GM19239 (cell line): ENCODE results near the gene CFAP57.

Experiments
- DNase-seq: peaks from one replicate; pipeline ENCODE4 v3.0.0; 2011; ENCODE audit warnings: low spot score; ENCODE audit not compliant: insufficient read length
- FAIRE-seq: peaks from 2 replicates; lab custom pipeline; 2011; peaks lifted over from hg19 to GRCh38; lab: Jason Lieb, UNC

The CFAP57 gene

DNA sequence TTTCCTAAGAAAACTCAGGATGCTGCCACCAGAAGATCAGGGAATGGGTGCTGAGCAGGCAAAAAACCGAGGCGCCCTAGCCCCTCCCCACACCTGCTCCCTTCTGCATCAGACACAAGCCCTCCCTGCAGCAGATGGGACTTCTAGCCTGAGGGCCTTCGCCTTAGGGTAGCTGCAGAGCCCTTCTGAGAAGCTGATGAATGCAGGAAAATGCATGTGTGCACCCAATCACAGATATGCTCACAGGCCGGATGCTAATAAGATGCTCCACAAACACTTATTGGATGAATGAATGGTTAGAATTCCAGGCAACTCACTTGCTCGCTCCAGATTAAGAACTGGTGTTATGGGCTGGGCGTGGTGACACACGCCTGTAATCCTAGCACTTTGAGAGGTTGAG lies 120.1 kb downstream of the CFAP57 start:
- no peak for DNase-seq
- FAIRE-seq: no peak

DNA sequence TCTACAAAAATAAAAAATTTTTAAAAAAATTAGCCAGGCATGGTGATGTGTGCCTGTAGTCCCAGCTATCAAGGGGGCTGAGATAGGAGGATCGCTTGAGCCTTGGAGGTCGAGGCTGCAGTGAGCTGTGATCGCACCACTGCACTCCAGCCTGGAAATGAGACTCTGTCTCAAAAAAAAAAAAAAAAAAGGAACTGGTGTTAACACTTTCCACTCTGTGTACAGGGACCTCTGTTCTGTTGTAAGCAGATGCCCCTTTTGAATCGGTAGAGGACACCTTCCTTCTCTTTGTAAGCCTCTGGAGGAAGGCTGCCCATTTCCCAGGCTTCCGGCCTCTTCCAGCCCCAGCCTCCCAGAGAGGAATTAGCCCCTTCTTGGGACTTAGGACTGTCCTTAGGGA lies 120.5 kb downstream of the CFAP57 start:
- DNase-seq: no peak
- FAIRE-seq: no peak

DNA sequence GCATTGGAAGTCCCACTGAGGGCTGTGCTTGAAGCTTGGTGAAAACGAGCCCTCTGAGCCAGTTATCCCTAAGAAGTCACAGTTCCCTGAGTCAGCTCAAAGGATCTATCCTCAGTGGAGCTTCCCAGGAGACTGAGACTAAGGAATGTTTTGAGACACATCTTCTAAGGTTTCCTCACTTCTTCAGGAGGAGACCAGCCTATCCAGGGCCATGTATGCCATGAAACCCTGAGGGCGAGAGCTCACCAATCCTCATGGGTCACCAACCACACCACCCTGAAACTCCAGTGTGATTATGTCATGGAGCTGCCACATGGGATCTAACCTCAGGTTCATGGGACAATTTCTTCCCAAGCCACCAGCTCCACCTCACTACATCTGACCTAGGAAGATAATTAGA lies 121.0 kb downstream of the CFAP57 start:
- DNase-seq: no peak
- no peak for FAIRE-seq

DNA sequence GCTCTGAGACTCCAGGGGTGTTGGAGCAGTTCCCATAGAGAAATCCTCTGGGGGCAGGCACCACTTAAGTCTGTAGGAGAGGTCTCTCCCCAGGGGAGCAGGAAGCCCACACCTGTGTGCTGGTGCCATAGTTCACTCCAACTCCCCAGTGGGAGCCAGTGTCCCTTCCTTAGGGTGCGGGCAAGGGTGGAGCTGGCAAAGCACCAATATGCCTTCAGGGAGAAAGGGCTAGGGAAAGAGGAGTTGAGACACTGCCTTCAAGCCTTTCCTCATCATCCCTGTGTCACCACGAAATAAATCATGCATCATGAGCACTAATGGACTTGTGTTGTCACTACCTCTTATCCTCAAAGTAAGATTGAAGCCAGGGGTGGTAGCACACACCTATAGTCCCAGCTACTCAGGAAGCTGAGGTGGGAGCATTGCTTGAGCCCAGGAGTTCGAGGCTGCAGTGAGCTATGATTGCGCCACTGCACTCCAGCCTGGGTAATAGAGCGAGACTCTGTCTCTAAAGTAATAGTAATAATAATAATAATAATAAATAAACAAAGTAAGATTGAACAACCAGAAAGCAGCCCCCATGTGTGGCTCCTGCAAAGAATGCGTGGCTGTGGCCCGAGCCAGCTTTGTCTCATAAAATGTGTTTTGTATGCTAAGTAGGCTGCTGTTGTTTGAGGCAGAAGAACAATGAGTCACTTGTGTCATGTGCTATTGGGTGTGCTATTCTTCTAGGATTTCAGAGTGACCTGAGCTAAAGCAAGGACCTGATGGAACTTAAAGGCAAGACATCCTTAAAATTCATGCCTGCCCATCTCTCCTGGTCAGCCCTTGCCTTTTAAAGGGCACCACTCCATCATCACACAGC lies 122.0 kb downstream of the CFAP57 start:
- DNase-seq (no peak), FAIRE-seq (no peak)

DNA sequence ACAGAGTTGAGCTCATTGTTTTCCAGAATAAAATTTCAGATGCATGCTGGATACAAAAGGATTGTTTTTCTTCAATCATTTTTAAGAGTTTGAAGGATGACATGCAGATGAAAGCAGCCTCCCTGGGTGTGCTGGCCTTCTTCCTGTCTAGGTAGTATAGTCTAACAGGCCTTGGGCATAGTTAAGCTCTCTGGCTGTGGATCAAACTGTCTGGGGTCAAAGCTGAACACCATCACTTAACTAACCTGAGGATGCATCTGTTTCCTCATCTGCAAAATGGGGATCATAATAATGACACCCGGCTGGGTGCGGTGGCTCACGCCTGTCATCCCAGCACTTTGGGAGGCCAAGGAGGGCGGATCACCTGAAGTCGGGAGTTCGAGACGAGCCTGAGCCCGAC lies 122.6 kb downstream of the CFAP57 start:
- DNase-seq (no peak), FAIRE-seq (no peak)

DNA sequence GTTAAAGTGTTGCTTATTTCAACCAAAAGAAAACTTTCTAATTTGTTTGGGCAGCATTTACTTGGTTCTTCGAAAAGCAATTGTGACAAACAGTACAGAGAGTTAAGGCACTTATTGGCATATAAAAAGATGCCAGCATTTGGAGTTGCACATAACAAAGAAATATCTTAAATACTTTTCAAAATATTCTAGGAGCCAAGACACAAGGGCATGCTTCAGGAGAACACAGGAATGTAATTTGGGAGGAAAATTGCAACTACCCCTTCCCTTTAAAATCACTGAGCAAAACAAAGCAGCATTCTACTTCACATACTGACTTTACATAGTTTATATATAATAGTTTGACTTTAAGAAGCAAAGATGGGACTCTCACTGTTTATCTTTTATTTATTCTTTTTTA lies 124.1 kb downstream of the CFAP57 start:
- FAIRE-seq: no peak
- no peak for DNase-seq

DNA sequence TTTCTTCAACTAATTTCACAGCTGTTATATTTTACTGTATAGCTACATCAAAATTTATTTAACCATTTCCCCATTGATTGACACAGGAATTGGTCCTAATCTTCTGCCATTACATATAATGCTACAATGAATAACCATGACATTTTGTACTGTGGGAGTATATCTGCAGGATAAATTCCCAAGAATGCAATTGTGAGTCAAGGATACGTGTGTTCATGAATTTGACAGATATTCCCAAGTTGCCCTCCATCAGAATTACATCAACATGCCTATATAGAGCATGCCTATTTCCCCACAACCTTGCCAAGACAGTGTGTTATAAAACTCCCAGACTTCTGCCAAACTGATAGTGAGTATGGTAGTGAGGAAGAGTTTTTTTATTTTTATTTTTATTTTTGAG lies 125.9 kb downstream of the CFAP57 start:
- no peak for DNase-seq
- FAIRE-seq: no peak

DNA sequence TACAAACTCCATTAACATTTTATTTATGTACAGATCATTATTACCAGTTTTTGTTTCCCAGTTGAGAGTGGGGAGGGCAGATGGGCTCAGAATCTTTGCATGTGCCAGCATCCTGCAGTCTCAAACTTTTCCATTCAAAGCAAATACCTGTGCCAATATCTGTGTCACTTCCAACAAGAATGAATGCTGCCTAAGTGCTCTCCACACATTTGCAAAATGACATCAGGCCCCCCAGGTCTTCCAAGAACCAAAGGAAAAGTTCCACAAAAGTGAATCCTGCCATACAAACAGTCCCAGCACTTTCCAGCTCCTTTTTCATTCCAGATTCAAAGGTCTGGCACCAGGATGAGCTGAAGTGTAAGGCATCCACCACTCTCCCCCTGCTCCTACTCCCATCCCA lies 127.0 kb downstream of the CFAP57 start:
- no peak for FAIRE-seq
- DNase-seq: no peak

DNA sequence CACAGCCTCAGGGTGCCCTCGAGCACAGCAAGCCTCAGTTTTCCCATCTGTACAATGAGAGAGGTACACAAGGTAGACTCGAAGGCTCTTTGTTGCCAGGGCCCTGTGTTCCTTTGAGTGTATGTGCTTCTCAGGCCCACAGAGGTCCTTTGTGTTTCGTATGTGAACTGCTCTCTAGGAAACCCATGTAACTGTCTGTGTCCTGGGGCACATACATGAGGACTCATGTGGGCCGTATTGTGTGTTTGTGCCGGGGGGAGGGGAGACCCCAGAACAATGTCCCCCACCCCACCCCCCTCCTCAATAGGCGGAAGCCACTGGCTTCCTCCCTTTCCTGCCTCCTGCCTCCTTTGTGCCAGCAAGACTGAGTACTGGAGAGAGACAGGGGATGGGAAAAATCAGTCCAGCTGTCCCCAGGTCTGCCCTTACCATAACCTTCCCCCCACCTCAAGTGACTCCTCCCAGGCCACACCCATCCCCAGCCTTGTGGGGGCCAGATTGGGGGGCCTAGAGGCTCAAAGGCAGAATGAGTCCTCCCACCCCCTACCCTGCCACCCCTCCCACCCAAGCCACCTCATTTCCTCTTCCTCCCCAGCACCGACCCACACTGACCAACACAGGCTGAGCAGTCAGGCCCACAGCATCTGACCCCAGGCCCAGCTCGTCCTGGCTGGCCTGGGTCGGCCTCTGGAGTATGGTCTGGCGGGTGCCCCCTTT lies 128.4 kb downstream of the CFAP57 start, which contains the start of gene TIE1:
TSS of gene TIE1 (plus strand) at position 605 of the 717 bp plus-strand sequence. CDS start at position 695, 90 bp downstream.
- DNase-seq: no peak
- FAIRE-seq: no peak

DNA sequence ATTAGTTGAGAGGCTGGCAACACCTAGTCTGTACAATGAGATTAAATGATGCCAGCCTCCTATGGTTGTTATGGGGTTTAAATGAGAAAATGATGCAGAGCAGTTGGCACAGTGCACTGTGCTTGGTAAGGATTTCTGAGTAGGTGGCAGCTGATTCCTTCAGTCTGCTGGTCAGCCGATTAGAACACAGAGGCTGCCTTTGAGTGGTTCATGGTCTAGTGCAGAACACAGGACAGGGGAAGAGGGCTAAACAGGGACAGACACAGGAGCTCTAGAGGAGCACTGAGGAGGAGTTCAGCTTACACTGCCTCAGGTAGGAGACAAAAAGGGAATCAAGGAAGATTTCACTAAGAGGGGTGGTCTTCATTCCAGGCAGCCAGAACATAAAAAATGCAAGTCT lies 130.1 kb downstream of the CFAP57 start:
- FAIRE-seq: no peak
- no peak for DNase-seq

DNA sequence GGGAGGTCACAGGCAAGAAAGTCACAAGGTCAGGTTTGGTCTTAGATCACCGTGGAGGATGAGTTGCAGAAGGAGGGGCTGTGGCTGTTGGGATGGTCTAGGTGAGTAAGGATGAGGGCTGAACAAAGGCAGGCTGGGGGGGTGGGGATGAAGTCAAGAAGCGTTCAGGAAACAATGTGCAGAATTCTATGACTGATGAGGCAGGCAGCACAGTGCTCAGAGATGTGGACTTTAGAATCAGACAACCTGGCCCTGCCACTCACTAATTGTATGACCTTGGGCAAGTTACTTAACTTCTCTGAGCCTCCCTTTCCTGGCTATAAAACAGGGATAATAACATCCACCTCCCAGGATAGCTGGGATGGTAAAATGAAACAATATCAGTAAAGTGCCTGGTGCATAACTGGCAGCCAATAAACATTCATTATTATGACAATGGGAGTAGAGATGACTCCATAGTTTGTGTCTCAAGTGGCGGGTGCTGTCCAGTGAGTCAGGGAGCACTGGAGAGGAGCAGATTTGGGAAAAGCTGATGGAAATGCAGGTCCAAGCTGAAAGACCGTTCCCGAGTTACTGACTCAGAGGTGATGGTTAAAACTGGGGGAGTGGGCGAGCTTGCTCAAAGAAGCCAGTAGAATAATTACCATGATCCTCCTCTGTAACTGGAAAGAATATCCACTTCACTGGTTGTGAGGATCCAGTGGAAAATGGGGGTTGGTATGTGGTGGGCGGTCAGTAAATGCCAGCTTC lies 130.8 kb downstream of the CFAP57 start:
- FAIRE-seq (no peak), DNase-seq (no peak)

DNA sequence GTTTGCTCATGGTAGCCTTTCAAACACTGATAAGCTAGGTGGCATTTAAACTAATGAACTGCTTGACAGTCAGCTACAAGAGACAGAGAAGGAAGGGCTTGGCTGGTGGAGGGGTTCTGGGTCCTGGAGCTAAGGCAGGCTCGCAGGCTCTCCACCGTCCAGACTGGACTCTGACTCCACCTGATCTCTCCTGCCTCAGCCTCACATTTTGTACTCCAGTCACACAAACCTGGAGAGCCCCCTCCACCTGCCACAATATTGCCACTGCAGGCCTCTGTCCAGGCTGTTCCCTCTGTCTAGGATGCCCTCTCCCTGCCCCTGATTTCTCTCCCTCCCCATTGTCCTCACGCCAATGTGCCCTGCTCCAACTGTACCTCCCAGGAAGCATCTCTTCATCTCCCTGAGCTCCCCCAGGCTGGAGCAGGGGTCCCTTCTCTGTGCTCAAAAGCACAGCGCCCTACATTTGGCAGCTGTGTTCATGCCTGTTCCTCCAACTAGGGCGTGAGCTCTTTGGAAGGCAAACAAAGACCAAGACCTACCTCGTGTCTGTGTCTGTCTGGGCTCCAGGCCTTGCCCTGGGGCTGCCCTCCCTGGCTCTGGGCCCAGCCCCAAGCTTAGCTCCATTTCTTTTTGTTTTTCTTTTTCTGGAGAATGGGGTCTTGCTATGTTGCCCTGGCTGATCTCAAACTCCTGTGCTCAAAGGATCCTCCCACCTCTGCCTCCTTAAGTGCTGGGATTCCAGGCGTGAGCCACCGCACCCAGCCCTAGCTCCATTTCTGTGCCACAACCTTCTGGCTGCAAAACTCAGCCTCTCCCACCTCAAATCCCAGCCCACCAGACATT lies 131.6 kb downstream of the CFAP57 start:
- no peak for DNase-seq
- no peak for FAIRE-seq
